Measurements from ENCODE around the gene PMEL.

DNA sequence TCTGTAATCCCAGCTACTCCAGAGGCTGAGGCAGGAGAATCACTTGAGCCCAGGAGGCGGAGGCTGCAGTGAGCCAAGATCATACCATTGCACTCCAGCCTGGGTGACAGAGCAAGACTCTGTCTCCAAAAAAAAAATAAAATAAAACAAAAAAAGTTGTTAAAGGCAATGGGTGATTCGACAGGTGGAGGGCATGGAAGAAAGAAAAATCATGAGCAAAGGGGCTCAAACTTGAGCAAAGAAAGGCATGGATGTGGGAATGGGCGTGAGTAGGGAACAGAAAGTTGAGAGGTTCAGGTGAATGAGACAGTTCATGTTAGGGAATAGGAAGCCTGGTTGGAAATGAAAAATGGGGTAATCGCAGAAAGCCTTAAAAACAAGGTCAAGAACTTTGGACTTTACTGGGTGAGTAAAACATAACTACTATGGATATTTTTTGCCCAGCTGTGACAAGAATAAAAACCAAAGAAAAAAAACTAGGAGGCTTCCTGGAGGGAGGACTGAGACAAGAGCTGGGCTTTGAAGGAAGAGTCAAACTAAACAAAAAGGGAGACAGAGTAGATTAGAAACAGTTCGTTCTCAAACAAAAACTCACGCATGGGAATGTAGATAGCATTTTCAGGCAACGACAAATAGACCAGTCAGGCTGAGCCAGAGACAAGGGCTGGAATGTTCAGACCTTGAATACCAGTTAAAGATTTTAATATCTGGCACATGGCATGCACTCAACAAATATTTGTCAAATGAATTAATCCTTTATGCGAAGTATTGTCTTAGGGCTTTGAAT, 56.9 kb downstream of the PMEL start:
- TF ChIP-seq, protein P1, sequence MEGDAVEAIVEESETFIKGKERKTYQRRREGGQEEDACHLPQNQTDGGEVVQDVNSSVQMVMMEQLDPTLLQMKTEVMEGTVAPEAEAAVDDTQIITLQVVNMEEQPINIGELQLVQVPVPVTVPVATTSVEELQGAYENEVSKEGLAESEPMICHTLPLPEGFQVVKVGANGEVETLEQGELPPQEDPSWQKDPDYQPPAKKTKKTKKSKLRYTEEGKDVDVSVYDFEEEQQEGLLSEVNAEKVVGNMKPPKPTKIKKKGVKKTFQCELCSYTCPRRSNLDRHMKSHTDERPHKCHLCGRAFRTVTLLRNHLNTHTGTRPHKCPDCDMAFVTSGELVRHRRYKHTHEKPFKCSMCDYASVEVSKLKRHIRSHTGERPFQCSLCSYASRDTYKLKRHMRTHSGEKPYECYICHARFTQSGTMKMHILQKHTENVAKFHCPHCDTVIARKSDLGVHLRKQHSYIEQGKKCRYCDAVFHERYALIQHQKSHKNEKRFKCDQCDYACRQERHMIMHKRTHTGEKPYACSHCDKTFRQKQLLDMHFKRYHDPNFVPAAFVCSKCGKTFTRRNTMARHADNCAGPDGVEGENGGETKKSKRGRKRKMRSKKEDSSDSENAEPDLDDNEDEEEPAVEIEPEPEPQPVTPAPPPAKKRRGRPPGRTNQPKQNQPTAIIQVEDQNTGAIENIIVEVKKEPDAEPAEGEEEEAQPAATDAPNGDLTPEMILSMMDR (IDR thresholded peaks at IDR 0.05) = no peak
- TF ChIP-seq POLR2A (IDR thresholded peaks at IDR 0.05) = no peak

Measured in adrenal gland (tissue), 5 donors.